Left renal cortex interstitium (tissue), 4 donors: Measurements from ENCODE around the gene EPHB2. TPM values are rescaled to one million over a fixed set of nuclear protein-coding genes. Genes with fewer than 3 reads are reported as not detected.
"Not testable (repeated sequence)": the region's sequence is repeated elsewhere in the genome, so short reads cannot be mapped to it uniquely, and the experiment has no call there.

ENCODE experiments used
- DNase-seq, 4 donors: peaks; one replicate each; pipeline ENCODE4 v3.0.0-alpha.2; 2013; ENCODE audit warnings: low read depth in 4 of 4, low spot score in 2 of 4, missing footprints in 1 of 4
- polyA plus RNA-seq, 4 donors: library from polyadenylated mRNA; unstranded; fragments of 120-200 nt; gene quantifications; one replicate each; pipeline ENCODE4 v1.2.1, GENCODE V29; 2013; ENCODE audit not compliant: insufficient read length in 4 of 4

EPHB2 gene
- polyA plus RNA-seq, 4 donors, result 9.5 to 15.4 (median 12.6) TPM

GRCh38 chr1:22921452-22922126, 210.9 kb downstream of the EPHB2 start:
- no peak for DNase-seq

DNA sequence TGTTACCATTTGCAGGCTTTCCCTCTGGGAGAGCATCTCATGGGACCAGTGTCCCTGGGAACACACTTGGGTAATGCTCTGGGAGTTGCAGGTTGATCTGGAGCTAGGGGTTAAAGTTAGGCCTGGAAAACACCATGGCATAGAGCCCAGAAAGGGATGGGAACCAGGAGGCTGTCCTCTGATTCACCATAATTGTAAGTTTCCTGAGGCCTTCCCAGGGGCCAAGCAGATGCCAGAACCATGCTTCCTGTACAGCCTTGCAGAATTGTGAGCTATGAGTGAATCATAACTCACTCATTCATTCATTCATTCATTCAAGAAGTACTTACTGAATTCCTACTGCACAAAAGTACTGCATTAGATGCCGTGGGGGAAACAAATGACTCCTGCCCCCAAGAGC, 212.0 kb downstream of the EPHB2 start:
- no peak for DNase-seq

GRCh38 chr1:22925111-22925510, 214.5 kb downstream of the EPHB2 start:
- no peak for DNase-seq

DNA sequence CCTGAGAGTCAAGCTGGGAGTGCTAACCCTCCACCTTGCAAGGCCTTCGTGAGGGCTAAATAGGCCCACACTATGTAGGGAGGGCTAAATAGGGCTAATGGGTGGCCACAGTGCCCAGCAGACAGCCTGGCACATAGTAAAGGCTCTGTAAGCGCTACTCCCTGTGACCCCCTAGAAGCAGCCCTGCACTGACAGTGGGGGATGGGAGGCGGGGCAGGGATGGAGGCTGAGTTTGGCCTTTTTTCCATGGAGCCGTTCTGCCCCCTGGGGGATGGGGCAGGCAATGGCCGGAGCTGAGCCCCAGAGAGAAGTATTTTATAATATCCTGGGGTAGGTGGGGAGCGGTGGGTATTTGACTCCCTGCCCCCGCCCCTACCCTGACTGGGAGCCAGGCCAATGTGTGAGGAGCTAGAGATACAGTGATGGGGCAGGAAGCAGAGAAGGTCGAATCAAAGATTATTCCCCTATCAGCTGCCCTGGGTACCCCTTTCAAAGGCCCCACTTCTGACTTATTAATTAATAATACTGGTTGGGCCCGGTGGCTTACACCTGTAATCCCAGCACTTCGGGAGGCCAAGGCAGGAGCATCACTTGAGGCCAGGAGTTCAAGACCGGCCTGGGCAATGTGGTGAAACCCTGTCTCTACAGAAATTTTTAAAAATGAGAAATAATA, 219.7 kb downstream of the EPHB2 start:
- DNase-seq, result no peak

GRCh38 chr1:22932803-22933470, 222.3 kb downstream of the EPHB2 start:
- DNase-seq, result no peak

DNA sequence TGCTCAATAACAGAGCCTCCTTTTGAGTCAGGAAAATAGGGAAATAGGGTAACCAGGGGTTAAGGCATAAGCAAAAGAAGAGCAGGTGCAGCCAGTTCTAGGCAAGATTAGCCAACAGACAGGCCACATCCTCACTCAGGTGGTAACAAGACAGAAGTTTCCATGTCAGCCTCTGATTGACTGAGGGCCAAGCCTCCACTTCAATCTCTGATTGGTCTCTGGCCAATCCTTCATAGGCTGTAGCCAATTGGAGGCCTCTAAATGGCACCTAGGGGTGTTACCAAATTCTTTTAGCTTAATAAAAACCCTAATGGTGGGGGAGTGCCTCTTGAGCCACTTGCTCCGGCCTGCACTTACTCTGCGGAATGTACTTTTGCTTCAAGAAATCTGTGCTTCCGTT, 224.8 kb downstream of the EPHB2 start:
- no peak for DNase-seq

DNA sequence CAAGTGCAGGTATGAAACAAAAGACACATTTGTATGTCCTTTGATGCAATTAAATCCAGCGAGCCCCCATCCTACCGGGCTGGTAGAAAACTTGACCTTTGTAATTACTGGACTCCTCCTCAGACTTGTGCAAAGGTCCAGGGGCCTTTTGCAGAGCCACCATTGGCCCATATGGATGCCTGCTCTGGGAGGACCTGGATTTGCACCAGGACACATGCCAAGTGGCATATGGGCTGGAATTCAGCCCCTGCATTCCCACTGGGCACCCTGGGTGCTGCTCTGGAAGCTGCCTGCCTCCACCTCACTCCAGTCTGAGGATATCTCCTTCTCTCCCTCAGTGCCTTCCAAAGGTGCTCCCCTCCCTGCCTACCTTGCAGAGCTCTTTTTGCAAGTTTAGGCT, 226.0 kb downstream of the EPHB2 start:
- no peak for DNase-seq

- no peak for DNase-seq
Observed at GRCh38 chr1:22941257-22941656, 230.6 kb downstream of the EPHB2 start.

GRCh38 chr1:22944346-22945055, 233.9 kb downstream of the EPHB2 start:
- no peak for DNase-seq

- not testable (repeated sequence) for DNase-seq
Observed at GRCh38 chr1:22945171-22945570, 234.5 kb downstream of the EPHB2 start.

DNA sequence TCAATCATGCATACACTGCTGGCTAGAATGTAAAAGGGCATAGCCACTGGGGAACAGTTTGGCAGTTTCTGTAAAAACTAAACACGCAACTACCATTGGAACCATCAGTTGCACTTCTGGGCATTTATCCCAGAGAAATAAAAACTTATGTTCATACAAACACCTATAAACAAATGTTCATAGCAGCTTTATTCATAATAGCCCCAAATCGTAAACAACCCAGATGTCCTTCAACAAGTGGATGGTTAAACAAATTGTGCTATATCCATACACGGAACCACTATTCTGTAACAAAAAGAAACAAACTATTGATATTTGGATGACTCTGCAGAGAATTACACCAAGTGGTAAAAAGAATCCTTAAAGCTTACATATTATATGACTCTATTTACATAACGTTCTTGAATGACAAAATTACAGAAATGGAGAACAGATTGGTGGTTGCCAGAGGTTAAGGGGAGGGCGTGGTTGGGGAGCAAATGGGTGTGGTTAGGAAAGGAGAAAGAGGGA, 239.2 kb downstream of the EPHB2 start:
- no peak for DNase-seq

DNA sequence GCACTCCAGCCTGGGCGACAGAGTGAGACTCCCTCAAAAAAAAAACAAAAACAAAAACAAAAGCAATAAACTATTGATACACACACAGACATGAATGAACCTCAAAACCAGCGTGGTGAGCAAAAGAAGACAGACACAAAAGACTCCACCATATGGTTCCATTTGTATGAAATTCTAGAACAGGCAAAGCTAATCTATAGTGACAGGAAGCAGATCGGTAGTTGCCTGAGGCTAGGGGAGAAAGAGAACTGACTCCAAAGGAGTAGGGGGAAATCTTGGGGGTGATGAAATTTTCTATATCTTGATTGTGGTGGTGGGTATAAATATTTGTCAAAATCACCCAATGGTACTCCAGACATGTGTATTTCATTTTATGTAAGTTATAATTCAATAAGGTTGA, 241.2 kb downstream of the EPHB2 start:
- DNase-seq, result no peak

- no peak for DNase-seq
Observed at GRCh38 chr1:22952694-22953056, 242.0 kb downstream of the EPHB2 start.

DNA sequence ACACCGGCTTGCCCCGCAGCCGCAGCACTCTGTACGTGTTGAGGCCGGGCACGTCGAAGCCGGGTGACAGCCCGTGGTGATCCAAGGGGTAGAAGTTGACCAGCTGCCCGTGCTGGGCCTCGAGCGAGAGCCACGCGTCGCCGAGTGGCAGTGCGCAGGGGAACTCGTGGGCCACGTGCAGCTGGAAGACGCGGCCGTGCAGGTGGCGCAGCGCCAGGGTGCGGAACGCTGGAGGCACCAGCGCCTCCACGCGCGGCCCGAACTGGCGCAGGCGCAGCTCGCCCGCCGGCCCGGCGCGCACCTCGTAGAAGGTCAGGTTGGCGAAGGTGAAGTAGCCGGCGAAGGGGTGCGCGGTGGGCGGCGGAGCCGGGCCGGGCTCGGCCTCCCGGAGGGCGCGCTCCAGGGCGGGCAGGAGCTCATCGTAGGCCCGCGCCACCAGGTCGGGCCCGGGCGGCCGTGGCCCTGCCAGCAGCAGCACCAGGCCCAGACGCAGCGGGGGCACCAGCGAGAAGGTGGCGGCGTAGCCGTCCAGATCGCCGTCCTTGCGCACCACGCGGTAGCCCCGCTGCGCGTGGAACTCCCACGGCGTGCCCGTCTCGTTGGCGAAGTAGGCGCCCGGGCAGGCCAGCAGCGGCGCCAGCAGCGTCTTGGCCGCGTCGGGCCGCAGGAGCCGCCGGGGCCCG, 242.6 kb downstream of the EPHB2 start:
- no peak for DNase-seq

DNA sequence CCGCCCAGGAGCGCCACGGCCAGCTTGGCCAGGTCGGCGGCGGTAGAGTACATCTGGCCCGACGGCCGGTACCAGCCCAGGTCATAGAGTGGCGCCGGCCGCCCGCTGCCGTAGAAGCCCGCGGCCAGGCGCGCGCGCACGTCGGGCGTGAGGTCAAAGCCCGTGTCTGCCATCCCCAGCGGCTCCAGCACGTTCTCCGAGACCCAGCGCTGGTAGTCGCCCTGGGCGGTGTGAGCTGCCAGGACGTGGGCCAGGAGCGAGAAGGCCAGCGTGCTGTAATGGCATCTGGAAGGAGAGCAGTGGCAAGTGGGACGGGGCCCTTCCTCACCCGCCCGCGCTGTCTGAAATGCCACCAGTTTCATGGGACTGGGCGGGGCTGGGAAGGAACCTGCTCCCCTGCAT, 243.1 kb downstream of the EPHB2 start:
- DNase-seq, result no peak

- DNase-seq, result no peak
Observed at GRCh38 chr1:22955146-22955545, 244.5 kb downstream of the EPHB2 start.

DNA sequence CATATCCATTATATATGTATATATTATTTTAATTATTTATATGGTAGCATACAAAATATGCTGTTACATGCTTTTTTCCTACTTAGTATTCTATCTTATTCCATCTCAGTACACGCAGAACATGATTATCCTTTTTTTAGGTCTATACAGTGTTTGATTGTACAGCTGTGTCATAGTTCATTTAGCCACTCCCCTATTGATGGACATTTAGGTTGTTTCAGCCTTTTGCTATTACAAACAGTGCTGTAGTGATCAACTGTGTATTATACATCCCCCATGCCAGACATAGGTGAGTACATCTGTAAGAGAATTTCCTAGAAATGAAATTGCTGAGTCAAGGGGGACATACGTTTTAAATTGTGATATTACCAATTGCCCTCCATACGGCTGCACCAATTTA, 246.4 kb downstream of the EPHB2 start:
- no peak for DNase-seq

DNA sequence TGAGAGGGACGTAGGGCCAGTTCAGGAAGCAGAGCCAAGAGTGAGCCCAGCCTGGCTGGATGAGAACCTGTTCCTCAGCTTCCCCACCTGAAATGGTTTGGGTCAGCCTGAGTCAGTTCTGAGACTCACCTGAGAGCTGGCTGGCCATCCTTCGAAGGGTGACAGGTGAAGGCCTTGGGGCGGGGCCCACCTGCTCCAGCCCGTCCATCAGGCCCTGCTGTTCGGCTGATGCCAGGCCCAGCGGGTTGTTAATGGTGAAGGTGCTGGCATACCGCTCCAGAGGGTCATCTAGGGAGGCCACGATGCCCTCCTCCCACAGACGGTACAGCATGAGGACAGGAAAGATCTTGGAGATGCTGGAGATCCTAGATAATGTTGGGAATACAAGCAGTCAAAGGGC, 247.9 kb downstream of the EPHB2 start:
- no peak for DNase-seq

DNA sequence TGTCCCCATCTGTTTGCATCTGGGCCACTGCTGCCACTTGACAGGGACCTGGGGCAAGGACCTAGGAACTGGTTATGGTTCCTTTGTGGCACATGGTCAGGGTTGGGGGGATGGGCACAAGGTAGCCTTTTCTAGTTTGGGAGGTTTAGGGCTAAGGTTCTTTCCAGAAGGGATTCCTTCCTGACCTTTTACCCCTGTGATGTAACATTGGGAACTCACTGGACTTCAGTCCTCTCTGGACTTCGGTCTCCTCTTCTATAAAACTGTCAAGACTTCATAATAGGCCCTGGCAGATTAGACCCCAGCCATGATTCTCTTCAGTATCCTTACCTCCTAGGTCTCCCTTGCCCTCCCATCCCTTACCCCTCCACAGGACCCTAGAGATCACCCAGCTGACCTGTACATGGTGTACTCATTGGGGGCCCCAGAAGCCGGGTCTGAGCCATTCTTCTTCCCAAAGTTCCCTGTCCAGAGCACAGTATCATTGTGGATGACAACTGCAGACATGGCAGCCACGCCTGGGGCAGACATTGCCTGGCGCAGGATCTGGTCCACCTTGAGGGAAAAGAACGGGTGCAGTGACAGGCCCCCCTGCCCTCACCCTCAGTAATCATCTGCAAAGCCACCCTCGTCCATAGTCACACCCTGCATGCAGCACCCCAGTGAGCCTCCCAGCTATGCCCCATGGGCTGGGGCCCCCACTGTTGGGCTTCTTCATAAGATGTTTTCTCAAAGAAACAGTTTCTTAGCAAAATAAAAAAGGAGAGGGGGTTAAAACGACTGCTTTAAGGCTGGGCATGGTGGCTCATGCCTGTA, 249.1 kb downstream of the EPHB2 start:
- DNase-seq, result no peak

- no peak for DNase-seq
Observed at GRCh38 chr1:22962558-22962957, 251.9 kb downstream of the EPHB2 start.
